ENCODE data around the gene ARID1B. TPM values are rescaled to one million over a fixed set of nuclear protein-coding genes. Genes with fewer than 3 reads are reported as not detected.
A peak's percentile ranks its signal among the peaks of the same experiment; 100 is the strongest.

The ARID1B gene
- total RNA-seq, 4 donors from 2014 or later: 157 to 315 (median 206) TPM

DNA sequence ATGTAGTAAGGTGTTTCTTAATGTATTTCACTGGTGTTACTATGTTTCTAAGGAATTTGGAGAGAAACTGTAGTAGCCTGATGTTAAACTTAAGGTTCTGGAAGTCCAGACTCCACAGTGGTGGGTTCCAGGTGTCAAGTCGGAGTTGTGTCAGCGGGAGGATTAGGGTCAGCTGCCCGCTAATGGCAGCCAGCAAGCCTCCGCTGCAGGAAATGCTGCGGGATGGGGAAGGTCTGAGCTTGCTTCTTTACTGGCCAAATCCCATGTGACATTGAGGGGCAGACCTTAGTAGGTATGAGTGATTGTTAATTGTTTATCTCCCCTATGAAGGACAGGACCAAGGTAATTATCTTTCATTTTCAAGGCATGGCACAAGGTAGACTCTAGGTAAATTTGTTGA, 3.7 kb upstream of the ARID1B start:
- H3K4me1 ChIP-seq: peaks cover 15 to 18% of the 10 kb centered on the region in 2 donors
- intact Hi-C loops (cut with DNase I): loop anchor here (10.0 kb wide), 1 partner anchor 401 kb away; no protein-coding TSS in a partner anchor
- DNase-seq: no peak
- no peak for TF ChIP-seq POLR2A (IDR thresholded peaks at IDR 0.05)
- TF ChIP-seq, protein P1, sequence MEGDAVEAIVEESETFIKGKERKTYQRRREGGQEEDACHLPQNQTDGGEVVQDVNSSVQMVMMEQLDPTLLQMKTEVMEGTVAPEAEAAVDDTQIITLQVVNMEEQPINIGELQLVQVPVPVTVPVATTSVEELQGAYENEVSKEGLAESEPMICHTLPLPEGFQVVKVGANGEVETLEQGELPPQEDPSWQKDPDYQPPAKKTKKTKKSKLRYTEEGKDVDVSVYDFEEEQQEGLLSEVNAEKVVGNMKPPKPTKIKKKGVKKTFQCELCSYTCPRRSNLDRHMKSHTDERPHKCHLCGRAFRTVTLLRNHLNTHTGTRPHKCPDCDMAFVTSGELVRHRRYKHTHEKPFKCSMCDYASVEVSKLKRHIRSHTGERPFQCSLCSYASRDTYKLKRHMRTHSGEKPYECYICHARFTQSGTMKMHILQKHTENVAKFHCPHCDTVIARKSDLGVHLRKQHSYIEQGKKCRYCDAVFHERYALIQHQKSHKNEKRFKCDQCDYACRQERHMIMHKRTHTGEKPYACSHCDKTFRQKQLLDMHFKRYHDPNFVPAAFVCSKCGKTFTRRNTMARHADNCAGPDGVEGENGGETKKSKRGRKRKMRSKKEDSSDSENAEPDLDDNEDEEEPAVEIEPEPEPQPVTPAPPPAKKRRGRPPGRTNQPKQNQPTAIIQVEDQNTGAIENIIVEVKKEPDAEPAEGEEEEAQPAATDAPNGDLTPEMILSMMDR (IDR thresholded peaks at IDR 0.05): no peak
- H3K27ac ChIP-seq: no peak overlapping the region
- no peak overlapping the region for H3K4me3 ChIP-seq (replicated peaks in 1 of 3)
- no peaks in the 10 kb centered on the region for H3K27me3 ChIP-seq
- no peaks in the 10 kb centered on the region for H3K36me3 ChIP-seq
- WGBS, 2 donors: 86 to 87% methylated on average over 5 of the region's 5 CpGs
- H3K9me3 ChIP-seq: no peaks in the 10 kb centered on the region

DNA sequence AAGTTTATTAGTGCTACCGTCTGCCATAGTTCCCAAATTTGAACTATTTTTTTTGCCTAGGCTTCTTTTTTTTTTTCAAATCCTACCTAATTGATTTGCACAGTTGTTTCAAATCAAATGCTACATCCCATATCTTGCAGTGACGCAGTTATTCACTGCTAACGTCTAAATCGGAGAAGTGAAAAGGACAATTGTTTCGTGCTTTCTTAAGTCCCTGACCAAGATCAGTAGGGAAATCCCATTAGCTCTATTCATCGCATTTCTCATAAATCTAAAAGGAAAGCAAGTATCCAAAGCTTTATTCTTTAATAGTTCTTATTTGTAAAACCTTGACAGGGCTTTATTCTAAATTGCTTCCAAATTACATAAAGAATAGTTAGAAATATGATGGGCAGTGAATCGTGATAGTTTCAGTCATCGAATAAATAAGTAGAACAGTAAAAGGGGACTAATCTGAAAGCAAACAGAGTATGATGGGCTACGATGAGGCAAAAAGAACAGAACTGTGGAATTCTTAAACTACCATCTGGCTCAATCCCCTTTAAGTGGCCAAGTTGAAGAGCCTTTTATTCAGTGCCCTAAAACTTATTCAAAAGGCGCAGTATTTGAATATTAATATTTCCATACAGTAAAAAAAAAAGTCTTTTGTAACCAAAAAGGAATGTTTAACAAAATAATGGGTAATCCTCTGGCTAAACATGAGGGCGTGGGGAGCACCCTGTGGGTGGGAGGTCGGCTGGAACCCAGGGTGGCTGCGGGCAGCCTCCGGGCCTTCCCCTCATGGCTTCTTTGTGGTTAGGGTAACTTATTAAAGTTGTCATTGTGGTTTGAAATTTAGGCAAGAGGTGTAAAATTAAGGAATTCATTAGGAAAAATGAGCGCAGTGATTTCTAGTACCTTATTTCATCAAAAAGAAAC, 3.0 kb upstream of the ARID1B start:
- Histone ChIP-seq H3K4me1 (peaks cover 15 to 18% of the 10 kb centered on the region in 2 donors), H3K27ac (peak overlapping the region in 2 of 3 donors; percentile 21 to 43), H3K9me3 (no peaks in the 10 kb centered on the region), H3K27me3 (no peaks in the 10 kb centered on the region), H3K36me3 (no peaks in the 10 kb centered on the region), H3K4me3 (replicated peaks in 1 of 3) (no peak overlapping the region)
- intact Hi-C loops (cut with DNase I): loop anchor here (10.0 kb wide), 1 partner anchor 401 kb away; no protein-coding TSS in a partner anchor
- 84 to 88% methylated on average over 15 of the region's 15 CpGs for WGBS, 2 donors
- no peak for DNase-seq
- TF ChIP-seq, protein P1 (IDR thresholded peaks at IDR 0.05): no peak
- no peak for TF ChIP-seq POLR2A (IDR thresholded peaks at IDR 0.05)

DNA sequence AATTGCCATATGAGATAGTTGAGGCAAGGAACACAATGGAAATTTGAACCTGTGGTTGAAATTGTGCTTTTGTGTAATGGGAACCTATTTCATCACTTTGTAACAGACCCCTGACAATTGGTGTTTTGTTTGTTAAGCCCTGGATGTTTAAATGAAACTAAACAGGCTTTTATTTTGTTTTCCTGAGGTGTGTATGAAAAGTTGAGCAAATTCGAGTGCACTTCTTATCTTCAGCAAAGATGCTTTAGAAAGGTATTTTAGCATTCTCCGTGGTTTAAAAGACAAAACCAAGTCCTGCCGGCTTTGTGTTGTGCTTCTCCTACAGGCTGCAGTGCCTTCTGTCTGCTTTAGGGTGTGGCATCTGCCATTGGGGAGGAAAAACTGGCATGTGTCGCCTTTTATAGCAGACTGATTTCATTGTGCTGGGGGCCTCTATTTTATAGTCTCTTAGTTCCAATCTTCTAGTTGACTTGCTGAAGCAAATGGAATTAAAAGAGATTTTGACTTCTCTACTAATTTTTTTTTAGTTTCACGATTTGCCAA, 2.2 kb upstream of the ARID1B start:
- intact Hi-C loops (cut with DNase I): loop anchor here (5.0 to 10.0 kb wide), 2 partner anchors 88 to 400 kb away; no protein-coding TSS in a partner anchor
- TF ChIP-seq, protein P1 (IDR thresholded peaks at IDR 0.05): peak in 3 of 6 experiments; percentile 4 to 19 (median 8)
- no peak for TF ChIP-seq POLR2A (IDR thresholded peaks at IDR 0.05)
- no peak for DNase-seq
- H3K27ac ChIP-seq: peak overlapping the region in 2 of 3 donors; percentile 21 to 43
- H3K36me3 ChIP-seq: no peaks in the 10 kb centered on the region
- no peaks in the 10 kb centered on the region for H3K27me3 ChIP-seq
- H3K4me1 ChIP-seq: peaks cover 15 to 18% of the 10 kb centered on the region in 2 donors
- H3K9me3 ChIP-seq: no peaks in the 10 kb centered on the region
- no peak overlapping the region for H3K4me3 ChIP-seq (replicated peaks in 1 of 3)
- WGBS, 2 donors: 48 to 52% methylated on average over 5 of the region's 5 CpGs

DNA sequence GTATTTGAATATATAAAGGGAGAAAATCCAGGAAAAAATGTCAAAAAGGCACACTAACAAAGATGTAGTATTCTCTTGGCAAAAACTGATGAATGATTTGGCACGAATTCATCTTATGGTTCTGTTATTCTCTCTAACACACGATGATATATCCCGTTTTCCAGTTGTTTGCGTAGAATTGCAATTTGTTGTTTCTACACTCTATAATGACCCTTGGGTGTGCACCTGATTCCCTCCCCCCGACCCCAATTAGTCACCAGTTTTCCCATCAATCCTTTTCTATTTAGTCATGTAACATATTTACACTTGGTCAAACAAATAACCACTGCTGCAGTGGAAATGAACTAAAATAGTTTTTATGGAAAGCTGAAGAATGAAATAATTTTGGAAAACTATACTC, 1.5 kb upstream of the ARID1B start:
- Histone ChIP-seq H3K9me3 (no peaks in the 10 kb centered on the region), H3K27ac (peak overlapping the region in 2 of 3 donors; percentile 98 to 99), H3K4me1 (peaks cover 18% of the 10 kb centered on the region in 2 donors), H3K4me3 (replicated peaks in 1 of 3) (no peak overlapping the region), H3K27me3 (no peaks in the 10 kb centered on the region), H3K36me3 (no peaks in the 10 kb centered on the region)
- intact Hi-C loops (cut with DNase I): loop anchor here (5.0 to 10.0 kb wide), 2 partner anchors 88 to 399 kb away; no protein-coding TSS in a partner anchor
- 42 to 44% methylated on average over 5 of the region's 5 CpGs for WGBS, 2 donors
- TF ChIP-seq POLR2A (IDR thresholded peaks at IDR 0.05): no peak
- TF ChIP-seq, protein P1 (IDR thresholded peaks at IDR 0.05): no peak
- DNase-seq: no peak
